Glutamatergic neuron (in vitro differentiated cells): ENCODE data around the gene ATF3. TPM values are rescaled to one million over a fixed set of nuclear protein-coding genes. Genes with fewer than 3 reads are reported as not detected.
A peak's percentile ranks its signal among the peaks of the same experiment; 100 is the strongest.

Experiments used
- DNase-seq: peaks from one replicate; pipeline ENCODE4 v3.0.0; 2022
- H3K27ac Mint-ChIP-seq: one replicate; pipeline ENCODE4 v1.8.0; 2020; ENCODE audit warnings: mild to moderate bottlenecking, mixed read lengths, inconsistent platforms; ENCODE audit not compliant: unreplicated experiment
- H3K27me3 Mint-ChIP-seq: one replicate; pipeline ENCODE4 v1.8.0; 2020; ENCODE audit warnings: mild to moderate bottlenecking, moderate library complexity, mixed read lengths, inconsistent platforms; ENCODE audit not compliant: unreplicated experiment
- H3K36me3 Mint-ChIP-seq: one replicate; pipeline ENCODE4 v1.8.0; 2020; ENCODE audit warnings: mild to moderate bottlenecking, mixed read lengths, inconsistent platforms; ENCODE audit not compliant: unreplicated experiment
- H3K4me1 Mint-ChIP-seq: one replicate; pipeline ENCODE4 v1.8.0; 2020; ENCODE audit warnings: mild to moderate bottlenecking, low read depth, mixed read lengths, inconsistent platforms; ENCODE audit not compliant: unreplicated experiment
- H3K4me3 Mint-ChIP-seq: one replicate; pipeline ENCODE4 v1.8.0; 2020; ENCODE audit warnings: mild to moderate bottlenecking, mixed read lengths, inconsistent platforms; ENCODE audit not compliant: unreplicated experiment
- H3K9me3 Mint-ChIP-seq: one replicate; pipeline ENCODE4 v1.8.0; 2020; ENCODE audit warnings: mild to moderate bottlenecking, moderate library complexity, mixed read lengths, inconsistent platforms; ENCODE audit not compliant: unreplicated experiment
- total RNA-seq: library from RNA; stranded (reverse); fragmentation: NEBNext Ultra II Directional; extraction: Animal tissue kit (Norgen Biotek cat#: 25700); gene quantifications from one replicate; pipeline ENCODE4 v1.2.1, GENCODE V29; 2021; ENCODE audit not compliant: unreplicated experiment
- TF ChIP-seq, protein P1 (sequence below): fragments of 200-600 bp; sonication (generic); IDR thresholded peaks from one replicate; pipeline ENCODE4 v1.5.0; 2021; ENCODE audit not compliant: partially characterized antibody, unreplicated experiment

The ATF3 gene
- total RNA-seq, 1 donor from 2014 or later: 35.3 TPM

GRCh38 chr1:212622906-212623305, 14.3 kb downstream of the ATF3 start:
- no peaks in the 10 kb centered on the region for H3K9me3 Mint-ChIP-seq
- no peak overlapping the region for H3K4me3 Mint-ChIP-seq
- H3K36me3 Mint-ChIP-seq: peaks cover 14% of the 10 kb centered on the region
- no peak for DNase-seq
- H3K4me1 Mint-ChIP-seq: no peaks in the 10 kb centered on the region
- TF ChIP-seq, protein P1, sequence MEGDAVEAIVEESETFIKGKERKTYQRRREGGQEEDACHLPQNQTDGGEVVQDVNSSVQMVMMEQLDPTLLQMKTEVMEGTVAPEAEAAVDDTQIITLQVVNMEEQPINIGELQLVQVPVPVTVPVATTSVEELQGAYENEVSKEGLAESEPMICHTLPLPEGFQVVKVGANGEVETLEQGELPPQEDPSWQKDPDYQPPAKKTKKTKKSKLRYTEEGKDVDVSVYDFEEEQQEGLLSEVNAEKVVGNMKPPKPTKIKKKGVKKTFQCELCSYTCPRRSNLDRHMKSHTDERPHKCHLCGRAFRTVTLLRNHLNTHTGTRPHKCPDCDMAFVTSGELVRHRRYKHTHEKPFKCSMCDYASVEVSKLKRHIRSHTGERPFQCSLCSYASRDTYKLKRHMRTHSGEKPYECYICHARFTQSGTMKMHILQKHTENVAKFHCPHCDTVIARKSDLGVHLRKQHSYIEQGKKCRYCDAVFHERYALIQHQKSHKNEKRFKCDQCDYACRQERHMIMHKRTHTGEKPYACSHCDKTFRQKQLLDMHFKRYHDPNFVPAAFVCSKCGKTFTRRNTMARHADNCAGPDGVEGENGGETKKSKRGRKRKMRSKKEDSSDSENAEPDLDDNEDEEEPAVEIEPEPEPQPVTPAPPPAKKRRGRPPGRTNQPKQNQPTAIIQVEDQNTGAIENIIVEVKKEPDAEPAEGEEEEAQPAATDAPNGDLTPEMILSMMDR: no peak
- H3K27me3 Mint-ChIP-seq: peaks cover 5% of the 10 kb centered on the region
- no peak overlapping the region for H3K27ac Mint-ChIP-seq

DNA sequence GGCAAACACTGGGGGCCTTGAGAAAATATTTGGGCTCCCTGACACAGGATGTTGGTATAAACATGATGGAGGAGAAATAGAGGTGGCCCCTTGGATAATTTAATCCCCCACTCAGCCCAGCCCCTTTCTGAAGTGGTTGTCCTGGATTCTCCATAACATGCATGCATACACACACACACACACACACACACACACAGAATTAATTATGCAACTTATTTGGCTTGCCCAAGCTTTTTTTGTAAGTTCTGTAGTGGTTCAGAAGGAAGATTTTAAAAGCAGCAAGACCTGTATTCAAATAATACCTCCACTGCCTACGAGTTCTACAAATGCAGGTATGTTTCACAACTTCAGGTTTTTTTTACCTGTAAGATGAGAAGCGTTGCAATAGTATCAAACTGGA, 15.0 kb downstream of the ATF3 start:
- H3K36me3 Mint-ChIP-seq: peaks cover 14% of the 10 kb centered on the region
- DNase-seq: no peak
- no peaks in the 10 kb centered on the region for H3K4me1 Mint-ChIP-seq
- no peak overlapping the region for H3K4me3 Mint-ChIP-seq
- no peaks in the 10 kb centered on the region for H3K9me3 Mint-ChIP-seq
- H3K27me3 Mint-ChIP-seq: peaks cover 6% of the 10 kb centered on the region
- H3K27ac Mint-ChIP-seq: no peak overlapping the region
- TF ChIP-seq, protein P1: no peak

DNA sequence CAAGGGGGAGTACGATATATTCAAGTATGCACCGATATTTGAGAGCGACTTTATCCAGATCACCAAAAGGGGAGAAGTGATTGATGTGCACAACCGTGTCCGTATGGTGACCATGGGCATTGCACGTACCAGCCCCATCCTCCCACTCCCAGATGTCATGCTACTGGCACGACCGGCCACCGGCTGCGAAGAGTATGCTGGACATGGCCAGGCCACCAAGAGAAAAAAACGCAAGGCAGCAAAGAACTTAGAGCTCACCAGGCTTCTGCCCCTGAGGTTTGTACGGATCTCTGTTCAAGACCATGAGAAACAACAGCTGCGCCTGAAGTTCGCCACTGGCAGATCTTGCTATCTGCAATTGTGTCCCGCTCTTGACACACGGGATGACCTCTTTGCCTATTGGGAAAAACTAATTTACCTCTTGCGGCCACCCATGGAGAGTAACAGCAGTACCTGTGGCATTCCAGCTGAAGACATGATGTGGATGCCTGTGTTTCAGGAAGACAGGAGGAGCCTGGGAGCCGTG, 16.5 kb downstream of the ATF3 start:
- Mint-ChIP-seq H3K4me1 (no peaks in the 10 kb centered on the region), H3K27me3 (peaks cover 3% of the 10 kb centered on the region), H3K4me3 (no peak overlapping the region), H3K27ac (no peak overlapping the region), H3K9me3 (no peaks in the 10 kb centered on the region), H3K36me3 (peaks cover 8% of the 10 kb centered on the region)
- DNase-seq: no peak
- TF ChIP-seq, protein P1: no peak

- DNase-seq: no peak
- Mint-ChIP-seq H3K27me3 (peaks cover 3% of the 10 kb centered on the region), H3K36me3 (peaks cover 8% of the 10 kb centered on the region), H3K4me1 (no peaks in the 10 kb centered on the region), H3K4me3 (no peak overlapping the region), H3K9me3 (no peaks in the 10 kb centered on the region), H3K27ac (peak overlapping the region; percentile 18)
- TF ChIP-seq, protein P1: no peak
Measured at GRCh38 chr1:212625781-212626450, 17.4 kb downstream of the ATF3 start.

DNA sequence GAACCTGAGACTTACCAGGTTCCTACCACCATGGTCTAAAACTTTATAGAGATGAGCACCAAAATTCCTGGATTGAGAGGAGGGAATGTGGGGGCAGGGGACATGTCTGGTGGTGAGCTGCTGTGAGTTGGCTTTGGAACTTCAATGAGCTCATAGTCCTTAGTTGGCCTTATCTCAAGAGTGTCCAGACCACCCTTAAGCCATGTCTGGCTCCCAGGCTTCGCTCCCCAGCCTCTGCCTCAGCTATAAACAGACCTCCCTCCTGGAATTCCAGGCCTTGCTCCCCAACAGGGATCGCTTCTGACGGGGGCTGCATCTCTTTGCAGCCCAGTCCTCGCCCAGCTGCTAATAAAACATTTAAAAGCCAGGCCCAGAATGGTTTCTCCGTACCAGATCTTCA, 19.5 kb downstream of the ATF3 start:
- TF ChIP-seq, protein P1: no peak
- H3K9me3 Mint-ChIP-seq: no peaks in the 10 kb centered on the region
- H3K4me1 Mint-ChIP-seq: no peaks in the 10 kb centered on the region
- no peak overlapping the region for H3K4me3 Mint-ChIP-seq
- H3K36me3 Mint-ChIP-seq: peaks cover 8% of the 10 kb centered on the region
- peaks cover 3% of the 10 kb centered on the region for H3K27me3 Mint-ChIP-seq
- no peak for DNase-seq
- H3K27ac Mint-ChIP-seq: no peak overlapping the region
